ENCODE data around the gene EIF4E2.

EIF4E2 gene

DNA sequence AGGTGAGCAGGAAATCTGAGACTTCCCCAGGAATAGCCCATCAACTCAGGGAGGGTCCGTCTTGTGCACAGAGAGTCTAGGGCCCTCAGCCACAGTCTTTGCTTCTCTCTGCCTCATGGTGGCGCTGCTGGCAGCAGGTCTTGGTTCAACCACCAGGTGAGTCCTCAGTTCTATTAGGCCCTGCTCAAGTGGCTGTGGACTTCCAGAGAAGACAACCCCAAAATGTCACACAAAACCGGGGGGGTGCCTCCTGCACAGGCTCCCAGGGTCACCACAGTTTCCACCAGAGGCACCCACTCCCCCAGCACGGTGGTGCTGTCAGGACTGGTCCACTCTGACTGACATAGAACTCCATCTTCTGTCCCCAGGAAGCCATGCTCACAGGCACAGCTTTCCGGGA is 13.4 kb upstream of the EIF4E2 start:
- Histone ChIP-seq H3K36me3 (no peaks in the 10 kb centered on the region), H3K4me3 (ENCODE audit: low read depth in 1 of 2, low read length in 1 of 2) (no peak overlapping the region), H3K9me3 (no peaks in the 10 kb centered on the region), H3K27ac (no peak overlapping the region), H3K4me1 (ENCODE audit: control insufficient read depth in 1 of 2, insufficient read depth in 1 of 2, low read depth in 1 of 2, low read length in 1 of 2) (peaks cover 3 to 6% of the 10 kb centered on the region in 2 experiments), H3K27me3 (peaks cover 22% of the 10 kb centered on the region)
- TF ChIP-seq, protein P1, sequence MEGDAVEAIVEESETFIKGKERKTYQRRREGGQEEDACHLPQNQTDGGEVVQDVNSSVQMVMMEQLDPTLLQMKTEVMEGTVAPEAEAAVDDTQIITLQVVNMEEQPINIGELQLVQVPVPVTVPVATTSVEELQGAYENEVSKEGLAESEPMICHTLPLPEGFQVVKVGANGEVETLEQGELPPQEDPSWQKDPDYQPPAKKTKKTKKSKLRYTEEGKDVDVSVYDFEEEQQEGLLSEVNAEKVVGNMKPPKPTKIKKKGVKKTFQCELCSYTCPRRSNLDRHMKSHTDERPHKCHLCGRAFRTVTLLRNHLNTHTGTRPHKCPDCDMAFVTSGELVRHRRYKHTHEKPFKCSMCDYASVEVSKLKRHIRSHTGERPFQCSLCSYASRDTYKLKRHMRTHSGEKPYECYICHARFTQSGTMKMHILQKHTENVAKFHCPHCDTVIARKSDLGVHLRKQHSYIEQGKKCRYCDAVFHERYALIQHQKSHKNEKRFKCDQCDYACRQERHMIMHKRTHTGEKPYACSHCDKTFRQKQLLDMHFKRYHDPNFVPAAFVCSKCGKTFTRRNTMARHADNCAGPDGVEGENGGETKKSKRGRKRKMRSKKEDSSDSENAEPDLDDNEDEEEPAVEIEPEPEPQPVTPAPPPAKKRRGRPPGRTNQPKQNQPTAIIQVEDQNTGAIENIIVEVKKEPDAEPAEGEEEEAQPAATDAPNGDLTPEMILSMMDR (IDR thresholded peaks at IDR 0.05), result no peak

DNA sequence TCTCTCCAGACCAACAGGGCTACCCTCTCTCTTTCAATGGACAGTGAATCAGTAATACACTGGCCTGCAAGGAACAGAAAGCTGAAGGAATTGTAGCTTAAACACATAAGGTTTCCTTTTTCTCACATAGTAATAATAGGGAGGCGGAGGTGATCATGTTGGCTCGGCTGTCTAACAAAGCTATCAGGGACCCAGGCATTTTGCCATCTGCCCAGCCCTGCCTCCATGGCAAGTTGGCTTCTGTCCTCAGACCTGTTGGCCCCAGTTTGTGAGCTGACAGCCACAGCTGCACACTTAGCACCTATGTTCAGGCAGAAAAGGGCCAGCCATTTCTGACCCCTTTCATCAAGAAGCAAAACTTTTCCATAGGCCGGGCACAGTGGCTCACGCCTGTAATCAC is 13.0 kb upstream of the EIF4E2 start:
- Histone ChIP-seq H3K4me3 (ENCODE audit: low read depth in 1 of 2, low read length in 1 of 2) (no peak overlapping the region), H3K27ac (no peak overlapping the region), H3K36me3 (no peaks in the 10 kb centered on the region), H3K4me1 (ENCODE audit: control insufficient read depth in 1 of 2, insufficient read depth in 1 of 2, low read depth in 1 of 2, low read length in 1 of 2) (peaks cover 3 to 6% of the 10 kb centered on the region in 2 experiments), H3K27me3 (peaks cover 22% of the 10 kb centered on the region), H3K9me3 (no peaks in the 10 kb centered on the region)
- TF ChIP-seq, protein P1 (IDR thresholded peaks at IDR 0.05), result no peak

DNA sequence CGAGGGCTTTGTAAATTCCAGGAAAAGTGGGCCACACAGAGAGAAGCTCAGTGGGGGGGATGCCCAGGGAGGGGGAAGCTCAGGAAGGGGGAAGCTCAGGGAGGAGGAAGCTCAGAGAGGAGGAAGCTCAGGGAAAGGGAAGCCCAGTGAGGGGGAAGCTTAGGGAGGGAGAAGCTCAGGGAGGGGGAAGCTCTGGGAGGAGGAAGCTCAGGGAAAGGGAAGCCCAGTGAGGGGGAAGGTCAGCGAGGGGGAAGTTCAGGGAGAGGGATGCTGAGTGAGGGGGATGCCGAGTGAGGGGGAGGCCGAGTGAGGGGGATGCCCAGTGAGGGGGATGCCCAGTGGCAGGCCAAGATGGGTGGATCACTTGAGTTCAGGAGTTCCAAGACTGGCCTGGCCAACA is 11.8 kb upstream of the EIF4E2 start:
- H3K36me3 ChIP-seq, result no peaks in the 10 kb centered on the region
- H3K27ac ChIP-seq, result peak overlapping the region; percentile 25
- TF ChIP-seq, protein P1 (IDR thresholded peaks at IDR 0.05), result no peak
- peaks cover 22% of the 10 kb centered on the region for H3K27me3 ChIP-seq
- H3K9me3 ChIP-seq, result no peaks in the 10 kb centered on the region
- no peak overlapping the region for H3K4me3 ChIP-seq (ENCODE audit: low read depth in 1 of 2, low read length in 1 of 2)
- peaks cover 3 to 6% of the 10 kb centered on the region in 2 experiments for H3K4me1 ChIP-seq (ENCODE audit: control insufficient read depth in 1 of 2, insufficient read depth in 1 of 2, low read depth in 1 of 2, low read length in 1 of 2)

DNA sequence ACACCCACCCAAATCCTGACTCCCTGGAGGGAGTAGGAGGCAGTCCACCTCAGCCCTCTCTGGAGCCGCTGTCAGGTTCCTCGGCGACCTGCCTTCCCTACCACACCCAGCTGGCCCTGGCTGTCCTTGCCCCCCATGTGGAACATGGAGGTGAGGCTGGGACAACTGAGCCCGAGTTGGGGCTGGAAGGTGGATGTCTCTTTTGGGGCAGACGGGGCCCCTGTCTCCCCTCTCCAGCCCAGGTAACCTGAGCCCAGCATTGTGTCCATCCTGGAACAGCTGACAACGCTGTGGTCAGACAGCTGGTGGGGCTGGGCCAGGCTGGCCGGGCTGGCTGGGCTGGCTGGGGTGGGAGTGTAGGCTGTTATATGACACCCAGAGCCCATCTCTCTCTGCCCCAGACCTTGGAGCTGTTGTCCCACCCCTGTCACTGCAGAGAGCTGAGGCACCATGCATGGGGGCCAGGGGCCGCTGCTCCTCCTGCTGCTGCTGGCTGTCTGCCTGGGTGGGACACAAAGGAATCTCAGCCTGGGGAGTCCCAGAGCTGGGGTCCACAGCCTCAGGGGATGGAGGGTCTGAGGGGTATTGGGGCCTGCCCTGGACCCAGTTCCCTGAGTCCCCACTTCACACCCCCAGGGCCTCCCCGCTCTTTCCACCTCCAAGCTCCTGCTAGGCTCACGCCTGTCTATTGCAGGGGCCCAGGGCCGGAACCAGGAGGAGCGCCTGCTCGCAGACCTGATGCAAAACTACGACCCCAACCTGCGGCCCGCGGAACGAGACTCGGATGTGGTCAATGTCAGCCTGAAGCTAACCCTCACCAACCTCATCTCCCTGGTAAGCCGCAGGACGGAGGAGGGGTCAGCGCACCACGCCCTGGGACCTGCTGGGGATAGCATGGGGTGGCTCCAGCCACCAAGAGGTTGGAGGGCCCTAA is 10.9 kb upstream of the EIF4E2 start, which contains the start of gene CHRNG:
CHRNG (plus strand) TSS at position 395 of the 934 bp plus-strand sequence; CDS start at position 451, 56 bp downstream.
- no peaks in the 10 kb centered on the region for H3K9me3 ChIP-seq
- peak within 1 kb of the TSS; percentile 25 for H3K27ac ChIP-seq
- H3K4me3 ChIP-seq (ENCODE audit: low read depth in 1 of 2, low read length in 1 of 2), result no peak within 1 kb of the TSS
- peaks cover 22% of the 10 kb centered on the region for H3K27me3 ChIP-seq
- H3K36me3 ChIP-seq, result no peaks in the 10 kb centered on the region
- TF ChIP-seq, protein P1 (IDR thresholded peaks at IDR 0.05), result no peak
- peaks cover 3 to 6% of the 10 kb centered on the region in 2 experiments for H3K4me1 ChIP-seq (ENCODE audit: control insufficient read depth in 1 of 2, insufficient read depth in 1 of 2, low read depth in 1 of 2, low read length in 1 of 2)

DNA sequence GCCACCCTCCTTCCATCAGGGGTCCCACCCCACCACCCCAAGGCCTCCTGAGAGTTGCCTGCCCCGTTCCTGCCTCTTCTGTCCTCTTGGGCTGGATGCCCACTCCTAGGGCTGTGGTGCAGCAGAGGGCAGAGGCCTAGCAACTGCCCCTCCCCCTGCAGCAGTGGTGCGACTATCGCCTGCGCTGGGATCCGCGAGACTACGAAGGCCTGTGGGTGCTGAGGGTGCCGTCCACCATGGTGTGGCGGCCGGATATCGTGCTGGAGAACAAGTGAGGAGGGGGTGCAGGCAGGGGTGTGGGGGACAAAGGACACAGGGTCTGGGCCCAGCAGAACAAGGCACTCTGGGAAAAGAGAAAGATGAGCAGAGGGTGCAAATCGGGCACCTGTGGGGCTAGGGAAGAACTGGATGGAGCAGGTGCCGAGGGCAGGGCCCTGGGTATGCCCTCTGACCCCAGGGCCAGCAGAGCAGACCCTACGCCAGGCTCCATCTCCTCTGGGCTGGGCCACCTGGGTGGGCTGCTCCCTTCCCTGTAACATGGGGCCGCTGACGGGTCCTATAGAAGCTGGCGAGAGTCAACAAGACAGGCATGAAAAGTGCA is 9.9 kb upstream of the EIF4E2 start:
- no peak overlapping the region for H3K4me3 ChIP-seq (ENCODE audit: low read depth in 1 of 2, low read length in 1 of 2)
- H3K27ac ChIP-seq, result no peak overlapping the region
- H3K9me3 ChIP-seq, result no peaks in the 10 kb centered on the region
- peaks cover 3 to 6% of the 10 kb centered on the region in 2 experiments for H3K4me1 ChIP-seq (ENCODE audit: control insufficient read depth in 1 of 2, insufficient read depth in 1 of 2, low read depth in 1 of 2, low read length in 1 of 2)
- TF ChIP-seq, protein P1 (IDR thresholded peaks at IDR 0.05), result no peak
- H3K36me3 ChIP-seq, result no peaks in the 10 kb centered on the region
- H3K27me3 ChIP-seq, result peaks cover 22% of the 10 kb centered on the region

Measured in neutrophil (primary cell).